Fibroblast of skin of right quadriceps (primary cell): ENCODE results near the gene FTO.
"Not testable (repeated sequence)": the region's sequence is repeated elsewhere in the genome, so short reads cannot be mapped to it uniquely, and the experiment has no call there.

Experiments
- DNase-seq: peaks from one replicate; pipeline ENCODE4 v3.0.0-alpha.2; 2013

FTO gene

DNA sequence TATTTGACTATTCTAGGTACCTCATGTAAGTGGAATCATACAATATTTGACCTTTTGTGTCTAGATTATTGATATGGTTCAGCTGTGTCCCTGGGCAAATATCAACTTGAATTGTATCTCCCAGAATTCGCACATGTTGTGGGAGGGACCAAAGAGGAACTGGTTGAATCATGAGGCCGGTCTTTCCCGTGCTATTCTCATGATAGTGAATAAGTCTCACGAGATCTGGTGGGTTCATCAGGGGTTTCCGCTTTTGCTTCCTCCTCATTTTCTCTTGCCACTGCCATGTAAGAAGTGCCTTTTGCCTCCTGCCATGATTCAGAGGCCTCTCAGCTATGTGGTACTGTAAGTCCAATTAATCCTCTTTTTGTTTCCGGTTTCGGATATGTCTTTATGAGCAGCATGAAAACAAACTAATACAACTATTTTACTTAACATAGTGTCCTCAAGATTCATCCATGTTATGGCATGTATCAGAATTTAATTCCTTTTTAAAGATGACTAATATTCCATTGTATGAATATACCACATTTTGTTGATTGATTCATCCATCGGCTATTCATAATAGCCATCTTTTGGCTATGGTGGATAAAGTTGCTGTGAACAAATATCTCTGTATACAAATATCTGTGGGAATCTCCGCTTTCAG is 129.1 kb downstream of the FTO start:
- no peak for DNase-seq

DNA sequence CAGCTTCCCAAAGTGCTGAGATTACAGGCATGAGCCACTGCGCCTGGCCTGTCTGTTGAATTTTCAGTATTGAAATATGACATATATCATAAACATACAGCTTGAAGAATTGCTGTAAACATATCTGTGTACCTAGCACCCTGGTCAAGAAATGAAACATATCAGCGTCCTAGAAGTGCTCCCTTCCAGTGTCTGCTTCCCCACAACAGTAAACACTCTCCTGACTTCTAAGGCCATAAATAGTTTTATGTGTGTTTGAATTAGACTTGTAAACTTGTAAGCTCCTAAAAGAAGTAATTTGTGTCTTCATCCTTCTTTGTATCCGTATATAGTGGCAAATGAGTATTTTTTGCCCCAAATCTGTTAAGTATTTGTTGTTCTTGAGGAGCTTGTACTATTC is 132.2 kb downstream of the FTO start:
- no peak for DNase-seq

DNA sequence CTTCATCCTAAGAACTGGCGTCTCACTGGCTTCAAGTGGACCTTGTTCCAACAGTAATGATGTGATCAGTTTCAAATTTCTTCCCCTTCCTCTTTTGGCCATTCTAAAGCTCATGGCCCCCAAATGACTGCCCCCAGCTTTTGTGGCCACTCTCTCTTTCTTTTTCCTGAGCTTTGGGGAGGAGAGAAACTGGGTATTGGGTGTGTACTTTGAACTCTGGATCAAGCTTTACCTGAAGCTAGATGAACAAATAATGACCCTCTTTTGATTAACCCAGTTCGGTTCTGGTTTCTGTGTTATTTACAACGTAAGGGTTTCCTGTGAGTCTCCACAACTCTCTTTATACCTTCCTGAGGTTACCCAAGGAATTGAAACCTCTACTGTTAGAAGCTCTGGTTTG is 132.7 kb downstream of the FTO start:
- DNase-seq, result no peak

DNA sequence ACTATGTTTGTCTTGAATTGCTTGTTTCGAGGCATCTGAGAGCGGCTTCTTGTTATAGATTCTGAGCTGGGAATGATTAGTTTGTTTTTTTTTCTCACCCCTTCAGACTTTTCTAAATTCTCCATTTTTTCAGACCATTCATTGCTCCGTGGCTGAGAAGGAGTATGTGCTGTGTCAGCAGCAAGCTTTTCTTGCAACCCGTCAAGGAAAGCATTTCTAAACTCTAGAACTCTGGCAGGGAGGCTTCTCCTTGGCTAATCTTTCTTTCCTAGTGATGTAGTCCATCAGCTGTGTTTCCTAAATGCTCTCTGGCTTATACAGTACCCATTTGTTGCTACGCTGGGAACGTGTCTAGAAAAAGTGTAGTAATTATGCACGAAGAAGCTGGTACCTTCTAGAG is 133.5 kb downstream of the FTO start:
- DNase-seq, result no peak

DNA sequence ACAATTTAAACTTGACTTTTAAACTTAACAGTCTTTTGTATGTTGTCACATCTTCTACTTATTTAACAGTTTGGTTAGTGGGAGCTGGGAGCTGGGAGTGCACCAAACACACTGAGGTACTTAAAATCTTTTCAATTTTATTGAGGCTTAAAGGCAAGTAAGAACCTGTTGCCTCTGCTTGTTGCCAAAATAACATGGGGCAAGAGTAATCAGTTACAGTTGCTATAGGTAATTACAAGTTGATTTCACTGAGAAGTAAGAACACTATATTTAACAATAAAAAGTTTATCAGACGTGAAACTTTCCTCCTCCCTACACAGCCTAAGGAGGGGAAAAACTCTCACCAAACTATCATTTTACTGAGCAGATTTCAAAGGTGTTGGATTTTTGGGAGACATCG is 135.2 kb downstream of the FTO start:
- DNase-seq, result no peak

DNA sequence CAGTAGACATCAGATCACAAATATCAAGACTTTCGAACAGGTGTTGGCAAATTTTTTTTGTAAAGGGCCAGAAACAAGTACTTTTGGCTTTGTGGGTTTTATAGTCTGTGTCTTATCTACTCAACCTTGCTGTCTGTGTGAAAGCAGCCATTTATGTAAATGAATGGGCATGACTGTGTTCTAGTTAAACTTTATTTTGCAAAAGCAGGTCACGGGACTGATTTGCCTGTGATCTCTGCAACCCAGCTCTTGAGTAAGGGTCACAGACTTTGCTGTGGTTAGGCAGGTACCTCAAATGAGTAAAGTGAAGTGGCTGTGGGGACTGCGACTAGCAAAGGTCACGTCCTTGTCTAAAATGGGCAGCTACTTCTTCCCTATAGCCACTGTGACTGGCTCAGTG is 136.5 kb downstream of the FTO start:
- DNase-seq, result no peak

DNA sequence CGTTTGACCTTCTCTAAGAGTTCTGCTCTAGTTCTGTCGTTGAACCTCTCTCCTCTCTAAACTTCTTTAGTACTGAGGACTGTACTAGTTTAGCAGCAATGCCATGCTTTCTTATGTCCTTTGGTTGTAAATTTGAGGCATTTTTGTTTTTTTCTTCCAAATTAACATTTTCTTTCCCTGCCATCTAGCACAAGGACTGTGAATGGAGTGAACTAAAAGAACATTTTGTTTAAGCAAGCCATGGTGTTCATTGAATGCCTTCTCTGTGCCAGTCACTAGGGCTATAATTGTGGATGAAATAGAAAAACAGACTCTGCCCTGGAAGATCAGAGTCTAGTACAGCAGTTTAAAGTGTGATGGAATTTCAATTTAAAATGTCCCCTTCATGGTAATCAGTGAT is 137.9 kb downstream of the FTO start:
- DNase-seq, result no peak

DNA sequence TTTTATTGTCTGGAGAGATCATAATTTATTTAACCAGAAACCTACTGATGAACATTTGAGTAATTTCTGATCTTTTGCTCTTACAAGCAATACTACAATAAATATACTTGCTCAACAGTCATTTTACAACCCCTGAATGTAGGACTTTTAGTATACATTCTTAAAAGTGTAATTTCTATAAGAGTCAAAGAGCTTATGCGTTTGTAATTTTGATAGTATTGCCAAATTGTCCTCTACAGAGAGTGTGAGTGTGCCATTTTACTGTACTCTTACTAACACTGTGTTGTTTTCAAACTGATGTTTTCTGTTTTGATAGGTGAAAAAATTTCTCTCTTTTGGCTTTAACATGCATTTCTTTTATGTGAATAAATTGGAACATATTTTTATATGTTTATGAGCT is 139.1 kb downstream of the FTO start:
- no peak for DNase-seq

DNA sequence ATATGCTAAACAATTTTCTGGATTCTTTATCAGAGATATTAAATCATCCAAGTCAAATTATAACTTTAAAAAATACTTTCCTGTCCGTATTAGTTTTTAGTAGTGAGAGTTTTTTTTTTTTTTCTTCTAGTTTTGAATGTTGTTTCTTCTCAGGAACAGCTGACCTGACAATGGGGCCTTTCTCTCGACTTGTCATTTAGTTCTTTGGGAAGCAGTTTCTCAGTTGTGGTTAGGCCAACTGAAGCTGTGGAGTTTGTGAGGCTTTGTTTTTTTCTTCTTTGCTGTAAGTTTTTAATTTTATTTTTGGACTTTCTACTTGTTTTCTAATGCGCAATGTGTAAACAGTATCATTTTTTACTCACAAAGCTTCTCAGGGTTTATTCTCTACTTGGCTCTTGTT is 140.8 kb downstream of the FTO start:
- DNase-seq, result no peak

DNA sequence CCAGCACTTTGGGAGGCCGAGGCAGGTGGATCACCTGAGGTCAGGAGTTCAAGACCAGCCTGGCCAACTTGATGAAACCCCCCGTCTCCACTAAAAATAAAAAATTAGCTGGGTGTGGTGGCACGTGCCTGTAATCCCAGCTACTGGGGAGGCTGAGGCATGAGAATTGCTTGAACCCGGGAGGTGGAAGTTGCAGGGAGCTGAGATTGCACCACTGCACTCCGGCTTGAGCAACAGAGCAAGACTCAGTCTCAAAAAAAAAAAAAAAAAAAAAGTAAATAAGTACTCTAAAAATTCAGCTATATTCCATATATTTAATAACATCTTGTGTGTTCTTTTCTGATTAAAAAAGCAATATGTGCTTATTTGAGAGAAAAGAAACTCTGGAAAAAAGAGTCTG is 142.6 kb downstream of the FTO start:
- not testable (repeated sequence) for DNase-seq

DNA sequence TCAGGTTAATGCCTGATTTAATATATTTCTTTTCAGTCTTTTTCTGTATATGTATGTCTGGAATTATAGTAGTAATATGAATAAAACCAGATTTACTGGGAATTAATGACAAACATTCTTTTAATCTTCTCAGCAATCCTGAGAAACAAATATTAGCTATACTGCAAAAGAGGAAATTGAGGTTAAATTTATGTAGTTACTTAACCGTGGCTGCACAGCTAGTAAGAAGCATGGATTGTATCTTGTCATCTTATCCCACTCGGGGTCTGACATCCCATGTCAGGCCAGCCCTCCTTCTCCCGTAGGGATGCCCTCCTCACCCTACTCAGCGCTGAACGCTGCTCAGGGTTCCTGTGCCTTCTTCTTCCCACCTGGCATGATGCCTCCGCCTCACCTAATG is 143.0 kb downstream of the FTO start:
- DNase-seq, result no peak

DNA sequence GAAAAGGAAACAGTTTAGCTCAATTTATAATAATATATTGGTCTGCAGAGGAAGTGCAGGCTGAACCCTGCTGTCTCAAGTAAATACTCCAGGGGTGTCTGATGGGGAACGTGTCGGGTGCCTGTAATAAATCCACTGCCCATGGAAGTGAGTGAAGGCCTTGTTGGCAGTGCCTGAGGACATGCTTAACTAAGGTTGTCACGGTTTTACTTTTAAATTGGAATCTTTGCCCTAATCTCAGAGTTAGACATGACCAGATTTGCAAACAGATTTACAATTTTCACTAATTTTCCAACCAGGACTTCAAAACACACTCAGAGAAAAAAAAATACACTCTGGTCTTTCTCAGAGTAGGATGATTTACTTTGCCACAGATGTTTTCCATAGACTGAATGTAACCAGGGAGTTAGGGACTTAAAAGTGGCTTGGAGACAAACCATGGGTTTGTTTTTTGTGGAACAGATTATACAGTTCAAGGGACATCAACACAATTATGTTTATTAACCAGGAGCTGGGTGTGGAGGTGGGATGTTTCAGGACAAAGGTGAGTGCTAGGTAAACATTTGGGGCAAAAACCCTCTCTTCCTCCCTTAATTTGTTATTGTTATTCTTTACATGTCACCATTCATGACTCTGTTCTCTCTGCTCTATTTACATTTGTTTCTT is 144.5 kb downstream of the FTO start:
- no peak for DNase-seq

DNA sequence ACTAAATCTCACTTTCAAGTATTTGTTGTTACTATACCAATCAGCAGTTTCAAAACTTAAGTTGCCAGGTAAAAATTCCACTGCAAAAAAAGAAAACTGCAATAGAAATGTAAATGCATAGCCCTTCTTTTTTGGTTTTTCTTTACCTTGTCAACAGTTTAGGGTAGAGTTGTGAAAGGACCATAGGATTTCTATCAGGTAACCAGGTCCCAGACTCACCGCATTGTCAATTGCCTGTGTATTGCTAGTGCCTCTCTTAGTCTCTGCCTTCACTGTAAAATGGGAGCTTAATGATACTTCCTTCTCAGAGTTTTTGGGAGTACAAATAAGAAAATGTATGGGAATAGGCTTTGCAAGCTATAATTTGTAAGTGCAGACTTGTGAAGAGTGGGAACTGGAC is 145.0 kb downstream of the FTO start:
- DNase-seq, result no peak

DNA sequence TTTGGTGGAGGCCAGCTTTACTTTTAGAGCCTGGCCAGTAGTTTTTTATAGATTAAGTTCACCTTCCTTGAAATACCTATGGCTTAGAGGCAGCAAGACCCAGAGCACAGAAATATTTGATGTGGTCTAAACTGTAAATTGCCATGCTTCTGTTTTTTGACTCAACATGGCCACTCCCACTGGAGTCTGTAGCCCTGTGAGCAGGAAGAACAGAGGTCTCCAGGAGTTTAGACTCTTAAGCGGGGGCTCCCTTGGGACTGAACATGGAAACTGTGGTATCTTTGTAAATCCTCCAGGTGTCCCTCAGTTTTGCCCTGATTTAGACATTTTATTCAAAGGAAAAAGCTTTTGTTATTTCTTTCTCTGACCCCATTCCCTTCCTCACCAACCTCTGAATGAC is 145.6 kb downstream of the FTO start:
- DNase-seq, result peak; percentile 9

DNA sequence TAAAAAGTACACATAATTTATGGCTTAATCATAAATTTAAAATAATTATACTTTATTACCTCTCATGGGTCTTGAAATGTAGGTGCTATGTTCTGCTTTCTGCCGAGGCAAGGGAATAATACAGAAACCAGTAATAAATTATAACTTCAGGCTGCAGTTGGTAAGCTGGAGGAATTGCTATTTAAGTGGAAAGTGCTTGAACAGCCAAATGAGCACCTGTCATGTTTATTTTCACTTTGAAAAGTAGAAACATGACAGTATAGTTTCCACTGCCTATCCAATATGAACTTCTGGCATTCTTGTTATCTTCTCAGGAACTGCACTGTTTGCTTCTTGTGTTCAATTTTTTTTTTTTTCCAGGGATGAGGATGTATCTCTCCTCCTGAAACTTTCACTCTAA is 146.0 kb downstream of the FTO start:
- no peak for DNase-seq

DNA sequence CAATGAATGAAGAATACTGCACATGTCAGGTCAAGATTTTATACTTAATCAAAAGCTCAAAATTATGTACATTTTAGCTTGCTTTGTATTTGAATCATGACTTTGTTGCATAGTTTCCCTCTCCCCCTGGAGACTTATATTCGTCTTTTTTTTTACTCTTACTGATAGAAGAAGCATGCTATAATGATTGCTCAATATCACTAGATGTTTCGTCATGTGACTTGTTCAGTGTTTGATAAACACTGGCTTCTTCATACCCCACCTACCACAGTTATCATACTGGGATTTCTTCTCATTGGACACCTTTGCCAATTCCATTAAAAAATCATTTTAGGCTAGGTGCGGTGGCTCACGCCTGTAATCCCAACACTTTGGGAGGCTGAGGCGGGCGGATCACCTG is 148.7 kb downstream of the FTO start:
- peak; percentile 9 for DNase-seq

DNA sequence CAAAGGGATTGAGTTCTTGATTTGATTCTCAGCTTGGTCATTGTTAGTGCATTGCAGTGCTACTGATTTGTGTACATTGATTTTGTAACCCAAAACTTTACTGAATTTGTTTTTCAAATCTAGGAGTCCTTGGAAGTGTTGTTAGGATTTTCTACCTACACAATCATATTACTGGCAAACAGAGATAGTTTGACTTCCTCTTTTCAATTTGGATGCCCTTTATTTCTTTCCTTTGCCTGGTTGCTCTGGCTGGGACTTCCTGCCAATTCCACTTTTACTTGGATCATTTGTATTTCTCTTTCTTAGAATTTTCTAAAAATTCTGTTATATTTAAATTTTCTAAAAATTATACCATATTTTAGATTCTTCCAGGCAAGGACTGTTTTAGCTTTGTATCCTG is 151.1 kb downstream of the FTO start:
- no peak for DNase-seq

DNA sequence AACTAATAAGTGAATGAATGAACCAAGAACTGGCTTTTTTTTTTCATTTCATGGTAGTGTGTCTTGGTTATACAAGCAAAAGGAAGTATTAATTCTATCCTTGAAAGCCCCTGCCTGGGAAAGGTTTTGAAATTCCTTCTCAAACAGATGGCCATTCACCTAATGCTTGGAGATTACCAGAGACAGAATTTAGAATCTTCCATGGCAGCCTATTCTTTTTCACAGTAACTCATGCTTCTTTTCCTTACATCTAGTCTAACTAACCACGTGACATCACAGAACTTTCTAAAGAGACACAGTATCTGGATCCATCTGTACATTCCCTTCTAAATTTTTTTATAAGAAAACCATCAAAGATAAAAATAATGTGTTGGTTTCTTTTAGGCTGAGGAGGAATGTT is 151.6 kb downstream of the FTO start:
- peak; percentile 15 for DNase-seq

DNA sequence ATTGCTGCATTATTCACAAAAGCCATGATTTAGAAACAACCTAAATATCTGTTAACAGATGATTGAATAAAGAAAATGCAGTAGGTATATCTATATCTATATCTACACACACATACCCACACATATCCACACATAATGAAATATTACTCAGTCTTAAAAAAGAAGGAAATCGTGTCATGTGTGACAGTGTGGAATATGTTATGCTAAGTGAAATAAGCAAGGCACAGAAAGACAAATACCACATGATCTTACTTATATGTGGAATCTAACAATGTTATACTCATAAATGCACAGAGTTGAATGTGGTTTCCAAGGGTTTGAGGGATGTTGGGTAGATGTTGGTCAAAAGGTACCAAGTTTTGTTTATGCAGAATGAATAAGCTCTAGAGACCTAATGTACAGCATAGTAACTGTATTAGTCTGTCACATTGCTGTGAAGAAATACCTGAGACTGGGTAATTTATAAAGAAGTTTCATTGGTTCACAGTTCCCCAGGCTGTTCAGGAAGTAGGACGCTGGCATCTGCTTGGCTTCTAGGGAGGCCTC is 156.1 kb downstream of the FTO start:
- no peak for DNase-seq

DNA sequence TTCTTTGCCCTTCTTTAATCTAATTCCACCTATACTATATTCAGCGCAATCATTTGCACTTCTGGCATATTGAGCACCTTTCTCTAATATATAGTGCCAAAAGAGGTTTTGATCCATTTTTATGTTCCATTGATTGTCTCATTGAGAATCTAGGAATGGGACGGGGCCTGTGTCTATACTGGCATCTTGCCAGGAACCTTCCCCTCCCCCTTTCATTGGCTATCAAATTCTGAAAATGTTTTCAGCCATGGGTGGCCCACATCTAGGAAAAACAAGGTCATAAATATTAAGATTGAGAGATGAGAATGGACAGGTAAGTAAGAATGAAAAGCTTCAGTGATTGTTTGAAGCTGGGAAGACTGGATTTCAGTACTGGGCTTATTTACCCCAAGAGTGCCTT is 159.9 kb downstream of the FTO start:
- DNase-seq, result no peak

DNA sequence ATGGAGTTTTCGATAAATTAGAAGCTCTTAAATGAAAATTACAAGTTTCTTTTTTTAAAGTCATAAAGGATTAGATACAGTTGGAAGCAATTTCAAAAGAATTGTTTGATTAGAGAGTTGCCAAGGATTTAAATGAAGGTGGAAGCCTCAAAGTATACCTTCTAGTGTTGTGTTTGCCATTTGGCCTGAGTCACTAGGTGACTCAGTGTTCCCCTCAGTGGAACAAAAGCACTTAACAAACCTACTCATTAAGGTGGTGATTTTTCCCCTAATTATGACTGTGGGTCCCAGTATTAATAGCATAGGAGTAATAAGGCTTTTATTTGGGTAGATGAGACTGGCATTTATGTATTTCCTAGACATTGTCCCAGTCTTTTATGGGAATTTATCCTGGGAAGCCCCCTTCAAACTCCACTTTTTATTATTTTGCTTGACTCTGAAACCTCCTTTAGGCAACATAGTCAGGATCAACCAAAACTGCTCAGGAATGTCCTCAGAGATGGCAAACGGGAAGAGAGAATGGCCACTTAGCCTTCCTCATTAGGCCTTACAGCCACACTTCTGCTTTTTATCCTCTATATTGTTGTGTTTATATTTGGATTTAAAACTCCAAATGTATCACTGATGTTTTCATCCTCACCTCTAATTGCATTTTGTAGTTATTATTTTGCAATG is 161.0 kb downstream of the FTO start:
- DNase-seq, result peak; percentile 40

DNA sequence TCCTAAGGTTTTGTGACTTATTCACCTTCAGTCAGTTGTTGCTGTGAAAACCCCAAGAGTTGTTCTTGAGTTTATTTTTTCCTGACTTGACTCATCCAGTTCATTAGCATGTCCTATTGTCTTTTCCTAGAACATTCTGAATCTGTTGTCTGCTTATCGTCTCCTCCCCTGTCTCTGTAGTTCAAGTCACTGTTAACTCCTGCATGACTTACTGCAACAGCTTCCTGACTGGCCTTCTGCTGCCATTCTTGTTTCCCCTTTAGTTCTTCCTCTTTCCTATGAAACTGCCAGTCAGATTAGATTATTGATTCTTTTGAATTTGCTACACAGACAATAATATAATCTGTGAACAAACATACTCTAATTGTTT is 161.5 kb downstream of the FTO start:
- peak; percentile 23 for DNase-seq

DNA sequence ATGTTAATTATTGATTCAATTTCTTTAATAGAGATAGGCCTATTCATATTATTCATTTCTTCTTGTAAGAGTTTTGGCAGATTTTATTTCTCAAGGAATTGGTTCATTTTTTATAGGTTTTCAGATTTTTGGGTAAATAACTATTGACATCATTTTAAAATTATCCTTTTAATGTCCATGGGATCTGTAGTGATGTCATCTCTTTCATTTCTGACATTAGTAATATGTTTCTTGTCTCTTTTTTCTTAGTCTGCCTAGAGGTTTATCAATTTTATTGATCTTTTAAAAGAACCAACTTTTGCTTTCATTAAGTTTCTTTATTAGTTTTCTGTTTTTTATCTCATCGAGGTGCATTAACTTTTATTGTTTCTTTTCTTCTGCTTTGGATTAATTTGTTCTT is 162.6 kb downstream of the FTO start:
- no peak for DNase-seq

DNA sequence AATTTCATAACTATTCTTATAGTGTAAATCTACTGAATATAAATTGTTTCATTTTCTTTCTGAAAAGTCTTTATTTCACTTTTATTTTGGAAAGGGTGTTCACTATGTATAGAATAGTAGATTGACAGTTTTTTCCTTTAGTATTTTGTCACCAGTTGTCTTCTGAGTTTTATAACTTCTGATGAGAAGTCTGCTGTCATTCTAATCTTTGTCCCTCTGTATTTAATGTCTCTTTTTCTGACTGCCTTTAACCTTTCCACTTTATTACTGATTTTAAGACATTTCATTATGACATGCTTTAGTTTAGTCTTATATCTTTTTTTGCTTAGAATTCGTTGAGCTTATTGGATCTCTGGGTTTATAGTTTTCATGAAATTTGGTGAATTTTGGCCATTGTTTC is 166.9 kb downstream of the FTO start:
- no peak for DNase-seq
